B cell (primary cell): ENCODE results near the gene KIF9. TPM values are rescaled to one million over a fixed set of nuclear protein-coding genes. Genes with fewer than 3 reads are reported as not detected.

Source experiments
- ATAC-seq: fragments of 200-7000 bp; cut with Tn5 transposase; one replicate; pipeline ENCODE4 v1.10.0; 2021; ENCODE audit warnings: low read depth, mild to moderate bottlenecking, moderate number of reproducible peaks, moderate library complexity
- CTCF ChIA-PET: fragments of 350-600 bp; sonication (Branson Sonifier 250); formaldehyde crosslinking; loops from one replicate; lab custom pipeline; 2021; ENCODE audit warnings: antibody characterized with exemption, inconsistent platforms; lab: Charles Lee
- POLR2A ChIA-PET: fragments of 350-600 bp; sonication (Branson Sonifier 250); formaldehyde crosslinking; loops from one replicate; lab custom pipeline; 2021; ENCODE audit warnings: antibody characterized with exemption; lab: Charles Lee
- DNase-seq: peaks from one replicate; pipeline ENCODE4 v3.0.0; 2013
- H2AFZ ChIP-seq: 2 replicates; pipeline ENCODE4 v1.6.1; 2012; ENCODE audit warnings: mild to moderate bottlenecking, low read depth, low read length; ENCODE audit not compliant: insufficient read depth, poor library complexity, severe bottlenecking
- H3K27ac ChIP-seq, 2 donors: 1 replicate in 1 of 2; 2 replicates in 1 of 2; pipeline ENCODE4 v1.5.1; 2012 to 2013; ENCODE audit warnings: low read length in 2 of 2, mild to moderate bottlenecking in 2 of 2, moderate library complexity in 1 of 2
- H3K27me3 ChIP-seq, 4 experiments: fragments of 200-600 bp in 1 of 4; sonication (generic) in 1 of 4; replicated peaks in 1 of 4; 1 replicate in 2 of 4; 2 replicates in 2 of 4; pipeline versions ENCODE4 v1.6.1 to v1.7.0; 2013 to 2016; ENCODE audit warnings: low read length in 3 of 4, mild to moderate bottlenecking in 2 of 4, mixed read lengths in 1 of 4, moderate library complexity in 1 of 4; ENCODE audit not compliant: insufficient read depth in 4 of 4, control insufficient read depth in 3 of 4; ENCODE audit errors: control extremely low read depth in 1 of 4
- H3K36me3 ChIP-seq, 2 experiments: replicated peaks in 1 of 2; 1 replicate in 1 of 2; 2 replicates in 1 of 2; pipeline versions ENCODE4 v1.6.1 to v1.7.1; 2013; ENCODE audit warnings: low read length in 1 of 2; ENCODE audit not compliant: insufficient read depth in 2 of 2, control insufficient read depth in 1 of 2; ENCODE audit errors: control extremely low read depth in 1 of 2, extremely low read depth in 1 of 2
- H3K4me1 ChIP-seq, 2 donors: fragments of 200-600 bp in 1 of 2; sonication (generic) in 1 of 2; 1 replicate in 1 of 2; 2 replicates in 1 of 2; pipeline versions ENCODE4 v1.5.1 to v1.6.1; 2013 to 2017; ENCODE audit warnings: low read length in 2 of 2; ENCODE audit not compliant: control insufficient read depth in 2 of 2, insufficient read depth in 2 of 2
- H3K4me2 ChIP-seq: replicated peaks from 2 replicates; pipeline ENCODE3; 2012; ENCODE audit warnings: mild to moderate bottlenecking, low read depth, low read length; ENCODE audit not compliant: poor library complexity, severe bottlenecking
- H3K4me3 ChIP-seq, 5 experiments: fragments of 200-600 bp in 1 of 5; sonication (generic) in 1 of 5; 1 replicate in 3 of 5; 2 replicates in 2 of 5; pipeline versions ENCODE4 v1.5.1 to v1.7.0; 2011 to 2016; ENCODE audit warnings: low read length in 4 of 5, mild to moderate bottlenecking in 4 of 5, low read depth in 2 of 5, control low read depth in 1 of 5, moderate library complexity in 1 of 5; ENCODE audit not compliant: insufficient read depth in 1 of 5; ENCODE audit errors: control extremely low read depth in 1 of 5, extremely low read depth in 1 of 5
- H3K79me2 ChIP-seq: fragments of 200-600 bp; sonication (generic); one replicate; pipeline ENCODE4 v1.6.0; 2016; ENCODE audit warnings: low read length; ENCODE audit not compliant: control insufficient read depth, insufficient read depth
- H3K9ac ChIP-seq: fragments of 200-600 bp; sonication (generic); 2 replicates; pipeline ENCODE4 v1.6.1; 2017; ENCODE audit warnings: mild to moderate bottlenecking, low read length, moderate library complexity
- H3K9me3 ChIP-seq, 3 donors: one replicate each; pipeline versions ENCODE4 v1.6.1 to v1.7.1; 2013; ENCODE audit warnings: low read length in 2 of 3; ENCODE audit not compliant: control insufficient read depth in 2 of 3, insufficient read depth in 1 of 3; ENCODE audit errors: control extremely low read depth in 1 of 3
- H4K20me1 ChIP-seq: 2 replicates; pipeline ENCODE4 v1.6.0; 2012; ENCODE audit warnings: mild to moderate bottlenecking, low read length; ENCODE audit not compliant: insufficient read depth, control insufficient read depth, poor library complexity, severe bottlenecking
- H3K27ac Mint-ChIP-seq: one replicate; pipeline ENCODE4 v1.8.0; 2021; ENCODE audit warnings: mixed read lengths
- H3K27me3 Mint-ChIP-seq: one replicate; pipeline ENCODE4 v1.8.0; 2021; ENCODE audit warnings: mixed read lengths
- H3K4me1 Mint-ChIP-seq: one replicate; pipeline ENCODE4 v1.8.0; 2021; ENCODE audit warnings: mixed read lengths
- H3K4me3 Mint-ChIP-seq: one replicate; pipeline ENCODE4 v1.8.0; 2021; ENCODE audit warnings: mixed read lengths
- H3K9me3 Mint-ChIP-seq: one replicate; pipeline ENCODE4 v1.8.0; 2022; ENCODE audit warnings: mixed read lengths; ENCODE audit not compliant: insufficient read depth
- CTCF ChIP-seq: fragments of 200-600 bp; IDR thresholded peaks from one replicate; pipeline ENCODE4 v1.8.0; 2022; ENCODE audit warnings: antibody characterized with exemption, mild to moderate bottlenecking
- EZH2 ChIP-seq: IDR thresholded peaks from 2 replicates; pipeline ENCODE4 v1.6.1; 2012; ENCODE audit warnings: borderline replicate concordance, low read depth, mild to moderate bottlenecking, moderate library complexity, low read length; ENCODE audit not compliant: insufficient read depth, poor library complexity, severe bottlenecking
- WGBS: methylation state at CpG from one replicate; pipeline ENCODE4 v1.1.5; 2013; ENCODE audit warnings: missing lambda C conversion rate; ENCODE audit not compliant: insufficient coverage; 5-methylcytosine and 5-hydroxymethylcytosine counted together
- intact Hi-C: fragments of 100-400 bp; cut with micrococcal nuclease; formaldehyde crosslinking; loops from one replicate; pipeline ENCODE4 v1.10.0; 2022
- polyA plus RNA-seq: library from polyadenylated mRNA; depleted of rRNA; stranded (reverse); fragments of >200 nt; gene quantifications from 2 replicates; pipeline ENCODE4 v1.2.3, GENCODE V29; 2012
- total RNA-seq, 2 donors: library from RNA; stranded (reverse); fragments of 120-200 nt in 1 of 2; gene quantifications; 1 replicate in 1 of 2; 2 replicates in 1 of 2; pipeline versions ENCODE4 v1.2.3 to v1.2.4, GENCODE V29; 2013 to 2022

KIF9 gene
- total and polyA plus RNA-seq, 2 donors (not counting 1 experiment from before 2014, with no cell fraction given): 3.0 to 3.8 TPM

GRCh38 chr3:47276558-47276957 lies 6.0 kb downstream of the KIF9 start:
- no peaks in the 10 kb centered on the region for H4K20me1 ChIP-seq
- no peak for TF ChIP-seq CTCF
- no peak for TF ChIP-seq EZH2
- no peaks in the 10 kb centered on the region for H3K27me3 Mint-ChIP-seq
- H3K4me1 ChIP-seq: peaks cover under 1 to 4% of the 10 kb centered on the region in 2 donors
- H3K36me3 ChIP-seq: no peaks in the 10 kb centered on the region
- no peaks in the 10 kb centered on the region for H3K9me3 Mint-ChIP-seq
- H3K27ac ChIP-seq: no peak overlapping the region
- ATAC-seq (no peak), DNase-seq (no peak)
- H3K27me3 ChIP-seq: no peaks in the 10 kb centered on the region
- H3K9me3 ChIP-seq: no peaks in the 10 kb centered on the region
- no peak overlapping the region for H3K9ac ChIP-seq
- peaks cover 4% of the 10 kb centered on the region for H3K79me2 ChIP-seq
- H3K4me3 ChIP-seq: no peak overlapping the region
- no peak overlapping the region for H3K4me2 ChIP-seq
- POLR2A ChIA-PET: interaction anchor here (0.7 kb wide), 1 partner anchor 66 kb away, joined by 4 read pairs; no protein-coding TSS in a partner anchor
- intact Hi-C loops: no loop called here
- H3K27ac Mint-ChIP-seq: no peak overlapping the region
- H3K4me1 Mint-ChIP-seq: no peaks in the 10 kb centered on the region
- no peak overlapping the region for H3K4me3 Mint-ChIP-seq
- H2AFZ ChIP-seq: no peak overlapping the region
- CTCF ChIA-PET: no interaction called here
- 88% methylated on average over 2 of the region's 4 CpGs for WGBS

DNA sequence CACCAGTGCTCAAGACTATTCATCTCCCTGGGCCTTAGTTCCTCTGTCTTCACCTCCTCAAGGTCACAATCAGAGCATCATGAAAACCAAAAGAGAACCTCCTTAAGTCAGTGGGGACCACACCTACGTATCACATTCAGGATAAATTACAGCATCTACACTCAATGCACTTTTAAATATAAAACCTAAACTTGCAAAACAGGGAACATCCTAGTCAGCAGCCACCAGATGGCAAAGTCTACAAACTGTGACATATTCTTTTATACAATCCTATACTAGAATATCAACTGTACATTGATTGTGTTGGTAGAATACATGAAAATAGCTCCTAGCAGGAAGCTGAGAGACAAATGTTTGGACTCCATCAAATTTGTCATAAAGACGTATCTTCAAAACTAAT lies 7.9 kb downstream of the KIF9 start:
- no peaks in the 10 kb centered on the region for H3K36me3 ChIP-seq
- H3K4me3 Mint-ChIP-seq: no peak overlapping the region
- H3K27me3 ChIP-seq: no peaks in the 10 kb centered on the region
- H3K27me3 Mint-ChIP-seq: no peaks in the 10 kb centered on the region
- H3K79me2 ChIP-seq: no peaks in the 10 kb centered on the region
- no peak for DNase-seq
- H3K9me3 Mint-ChIP-seq: no peaks in the 10 kb centered on the region
- H3K27ac ChIP-seq: no peak overlapping the region
- ChIA-PET CTCF (interaction anchor here (1.1 kb wide), 1 partner anchor 46 kb away, joined by 3 read pairs; no protein-coding TSS in a partner anchor), POLR2A (no interaction called here)
- intact Hi-C loops: no loop called here
- H3K4me1 ChIP-seq: no peaks in the 10 kb centered on the region
- no peak for ATAC-seq
- no peaks in the 10 kb centered on the region for H3K4me1 Mint-ChIP-seq
- H3K27ac Mint-ChIP-seq: no peak overlapping the region
- no peaks in the 10 kb centered on the region for H3K9me3 ChIP-seq
- TF ChIP-seq CTCF: no peak
- TF ChIP-seq EZH2: no peak
- H3K4me3 ChIP-seq: no peak overlapping the region
- H3K4me2 ChIP-seq: no peak overlapping the region
- H4K20me1 ChIP-seq: no peaks in the 10 kb centered on the region
- no peak overlapping the region for H3K9ac ChIP-seq
- no peak overlapping the region for H2AFZ ChIP-seq
- WGBS: 100% methylated on average over 1 of the region's 2 CpGs
